Measurements from ENCODE around the gene ANKLE1. TPM values are rescaled to one million over a fixed set of nuclear protein-coding genes. Genes with fewer than 3 reads are reported as not detected.

The ANKLE1 gene
- total RNA-seq, 4 donors from 2014 or later: 0.39 to 0.81 TPM; not detected in 2

- ATAC-seq: no peak
- no CpG with 5 or more reads among the region's 7 CpGs for WGBS, 2 donors (ENCODE audit: low coverage in 1 of 2)
- peaks cover 0 to 90% (median 39%) of the 10 kb centered on the region in 3 donors for H3K4me1 ChIP-seq
- TF ChIP-seq POLR2AphosphoS5 (IDR thresholded peaks at IDR 0.05) (peak; percentile 97), EP300 (IDR thresholded peaks at IDR 0.05) (no peak)
- H3K27ac ChIP-seq: peak overlapping the region; percentile 7 to 94 (median 91)
- H3K9me3 ChIP-seq: no peaks in the 10 kb centered on the region
- peaks cover 0 to 14% of the 10 kb centered on the region in 2 donors for H3K36me3 ChIP-seq
- no peaks in the 10 kb centered on the region for H3K27me3 ChIP-seq
- peak overlapping the region in 1 of 2 donors; percentile 81 for H3K4me3 ChIP-seq
Observed at GRCh38 chr19:17305216-17305516, 23.5 kb downstream of the ANKLE1 start.

- H3K4me3 ChIP-seq: peak within 1 kb of the TSS; percentile 53 to 81
- H3K27ac ChIP-seq: peak within 1 kb of the TSS; percentile 64 to 94 (median 91)
- peak in 3 of 4 experiments; percentile 83 to 92 (median 91) for TF ChIP-seq CTCF (IDR thresholded peaks at IDR 0.05)
- peak in 1 of 2 donors; percentile 40 for TF ChIP-seq POLR2A (IDR thresholded peaks at IDR 0.05)
- TF ChIP-seq EP300 (IDR thresholded peaks at IDR 0.05): no peak
- TF ChIP-seq POLR2AphosphoS5 (IDR thresholded peaks at IDR 0.05): no peak
- H3K9me3 ChIP-seq: no peaks in the 10 kb centered on the region
- peaks cover 0 to 90% (median 43%) of the 10 kb centered on the region in 3 donors for H3K4me1 ChIP-seq
- no peaks in the 10 kb centered on the region for H3K27me3 ChIP-seq
- WGBS, 2 donors (ENCODE audit: low coverage in 1 of 2): no CpG with 5 or more reads among the region's 55 CpGs
- peaks cover 0 to 8% of the 10 kb centered on the region in 2 donors for H3K36me3 ChIP-seq
- ATAC-seq: peak; percentile 80
Observed at GRCh38 chr19:17305517-17306284, 24.0 kb downstream of the ANKLE1 start, which contains the start of gene MRPL34. MRPL34 (plus strand) TSS chr19:17305872; CDS start chr19:17305893, 21 bp downstream.

- no peaks in the 10 kb centered on the region for H3K27me3 ChIP-seq
- H3K4me3 ChIP-seq: peak overlapping the region; percentile 53 to 81
- H3K27ac ChIP-seq: peak overlapping the region; percentile 64 to 94 (median 91)
- ATAC-seq: no peak
- no peak for TF ChIP-seq POLR2A (IDR thresholded peaks at IDR 0.05)
- TF ChIP-seq POLR2AphosphoS5 (IDR thresholded peaks at IDR 0.05): no peak
- TF ChIP-seq CTCF (IDR thresholded peaks at IDR 0.05): no peak
- TF ChIP-seq EP300 (IDR thresholded peaks at IDR 0.05): no peak
- 14 to 21% methylated on average over 6 of the region's 28 CpGs for WGBS, 2 donors (ENCODE audit: low coverage in 1 of 2)
- peaks cover 0 to 3% of the 10 kb centered on the region in 2 donors for H3K36me3 ChIP-seq
- H3K9me3 ChIP-seq: no peaks in the 10 kb centered on the region
- peaks cover 0 to 90% (median 43%) of the 10 kb centered on the region in 3 donors for H3K4me1 ChIP-seq
Observed at GRCh38 chr19:17306285-17306714, 24.6 kb downstream of the ANKLE1 start.

- 80 to 87% methylated on average over 8 of the region's 8 CpGs for WGBS, 2 donors (ENCODE audit: low coverage in 1 of 2)
- Histone ChIP-seq H3K27me3 (no peaks in the 10 kb centered on the region), H3K4me1 (peaks cover 0 to 90% (median 34%) of the 10 kb centered on the region in 3 donors), H3K9me3 (no peaks in the 10 kb centered on the region), H3K4me3 (no peak overlapping the region), H3K36me3 (peaks cover 0 to 17% of the 10 kb centered on the region in 2 donors), H3K27ac (peak overlapping the region in 3 of 4 donors; percentile 15 to 92 (median 90))
- TF ChIP-seq POLR2AphosphoS5 (IDR thresholded peaks at IDR 0.05) (no peak), EP300 (IDR thresholded peaks at IDR 0.05) (no peak), CTCF (IDR thresholded peaks at IDR 0.05) (no peak), POLR2A (IDR thresholded peaks at IDR 0.05) (no peak)
- ATAC-seq: no peak
Observed at GRCh38 chr19:17307876-17308377, 26.2 kb downstream of the ANKLE1 start.

- peak; percentile 90 for ATAC-seq
- whole genome bisulfite sequencing, 2 donors (ENCODE audit: low coverage in 1 of 2): 0 to 2% methylated on average over 11 to 12 of the region's 46 CpGs
- TF ChIP-seq POLR2AphosphoS5 (IDR thresholded peaks at IDR 0.05): no peak
- TF ChIP-seq CTCF (IDR thresholded peaks at IDR 0.05): peak in 1 of 4 experiments; percentile 24
- peak; percentile 35 to 37 for TF ChIP-seq POLR2A (IDR thresholded peaks at IDR 0.05)
- TF ChIP-seq EP300 (IDR thresholded peaks at IDR 0.05): no peak
- Histone ChIP-seq H3K27ac (peak within 1 kb of the TSS; percentile 44 to 92 (median 84)), H3K36me3 (peaks cover 0 to 29% of the 10 kb centered on the region in 2 donors), H3K4me1 (peaks cover 0 to 77% (median 26%) of the 10 kb centered on the region in 3 donors), H3K4me3 (peak within 1 kb of the TSS; percentile 80 to 92), H3K9me3 (no peaks in the 10 kb centered on the region), H3K27me3 (no peaks in the 10 kb centered on the region)
Observed at GRCh38 chr19:17309198-17309964, 27.7 kb downstream of the ANKLE1 start, which contains the start of gene DDA1. DDA1 (plus strand) TSS chr19:17309563; CDS start chr19:17309655, 92 bp downstream.
